Femur (tissue), 1 donor: ENCODE measurements around the gene ESRRB.

Experiments used
- DNase-seq: peaks from one replicate; pipeline ENCODE4 v3.0.0-alpha.2; 2017

Gene ESRRB

GRCh38 chr14:76547831-76548230 is 171.9 kb downstream of the ESRRB start:
- no peak for DNase-seq

DNA sequence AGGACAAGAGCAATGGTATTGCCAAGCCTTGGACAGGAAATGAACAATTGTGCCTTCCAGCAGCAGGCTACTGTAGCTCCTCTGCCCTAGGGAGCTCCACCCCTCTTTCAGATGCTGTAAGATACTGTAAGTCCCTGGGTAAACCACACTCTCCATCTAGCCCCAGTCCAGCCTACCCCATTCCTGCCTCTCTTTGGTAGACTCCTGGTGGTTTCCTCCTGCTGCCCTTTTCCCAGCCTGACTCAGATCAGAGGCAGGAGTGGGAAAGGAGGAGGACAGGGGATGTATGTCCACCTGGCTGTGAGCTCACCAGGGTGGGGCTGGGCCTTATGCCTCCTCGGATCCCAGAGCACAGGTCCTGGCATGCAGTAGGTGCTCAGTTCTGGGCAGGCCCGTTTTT is 174.6 kb downstream of the ESRRB start:
- DNase-seq: no peak

DNA sequence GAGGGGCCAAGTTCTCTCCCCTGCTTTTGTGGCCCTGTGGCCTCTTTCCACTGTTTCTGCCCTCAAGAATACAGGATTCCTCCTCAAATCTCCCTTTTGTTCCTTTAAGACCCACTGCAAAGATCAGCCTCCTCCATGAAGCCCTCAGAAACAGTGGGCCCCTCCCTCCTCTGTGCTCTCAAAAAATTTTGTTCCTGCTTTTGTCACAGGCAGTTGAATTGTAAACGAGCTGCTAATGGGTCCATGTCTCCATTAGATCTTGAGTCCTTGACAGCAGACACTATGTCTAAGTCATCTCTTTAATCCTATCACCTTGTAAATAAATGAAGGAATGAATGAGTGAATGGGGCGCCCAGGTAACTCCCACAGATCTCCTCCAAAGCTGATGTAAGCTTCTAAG is 175.2 kb downstream of the ESRRB start:
- no peak for DNase-seq
